NCI-H1105 treated with DMSO at 0.1 percent for 48 hours (cell line): ENCODE data around the gene VTI1A.
"Not testable (repeated sequence)": the region's sequence is repeated elsewhere in the genome, so short reads cannot be mapped to it uniquely, and the experiment has no call there.

Source experiments
- DNase-seq: peaks from one replicate; lab custom pipeline; 2025; lab: John Stamatoyannopoulos, UW

The VTI1A gene

DNA sequence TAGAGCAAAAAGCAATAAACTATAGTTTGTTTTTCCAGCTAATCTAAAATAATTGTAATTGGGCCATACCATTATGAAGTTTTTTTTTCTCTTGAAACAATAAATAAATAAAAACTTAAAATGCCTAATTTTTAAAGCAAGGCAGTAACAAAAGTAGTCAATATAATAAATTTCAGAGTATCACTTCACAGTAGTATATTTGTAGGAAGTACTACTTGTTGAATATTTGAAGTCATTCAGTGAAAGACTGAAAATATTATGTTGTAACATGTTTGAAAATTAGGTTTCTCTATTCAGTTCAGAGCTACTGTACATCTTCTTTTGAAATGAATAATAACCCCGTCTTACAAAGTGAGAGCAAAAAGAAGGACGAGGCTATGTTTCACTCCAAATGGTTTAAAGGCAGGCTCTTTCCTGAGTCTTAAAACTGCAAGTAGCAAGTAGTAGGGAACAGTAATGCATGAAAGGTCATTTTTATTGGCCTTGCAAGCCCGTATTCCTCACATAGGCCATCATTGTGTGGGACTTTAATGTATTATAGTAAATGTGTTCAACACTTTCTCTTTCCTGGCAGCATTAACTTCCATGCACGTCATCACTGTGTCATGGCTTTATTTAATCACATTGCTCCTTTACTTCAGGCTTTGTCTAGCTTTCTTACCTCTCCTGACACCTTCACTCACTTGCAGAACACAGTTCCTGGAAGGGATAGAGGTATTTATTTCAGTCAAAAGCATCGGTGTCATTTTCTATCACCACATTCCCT lies 141.4 kb downstream of the VTI1A start:
- no peak for DNase-seq

DNA sequence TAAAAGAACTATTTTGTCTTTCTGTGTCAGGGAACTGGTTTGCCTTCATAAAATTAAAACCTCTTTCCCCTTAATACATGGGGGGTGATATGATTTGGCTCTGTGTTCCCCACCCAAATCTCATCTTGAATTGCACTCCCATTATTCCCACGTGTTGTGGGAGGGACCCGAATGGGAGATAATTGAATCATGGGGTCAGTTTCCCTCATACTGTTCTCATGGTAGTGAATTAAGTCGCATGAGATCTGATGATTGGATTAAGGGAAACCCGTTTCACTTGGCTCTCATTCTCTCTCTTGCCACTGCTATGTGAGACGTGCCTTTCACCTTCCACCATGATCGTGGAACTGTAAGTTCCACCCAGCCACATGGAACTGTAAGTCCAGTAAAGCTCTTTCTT lies 142.1 kb downstream of the VTI1A start:
- DNase-seq: no peak

- DNase-seq: not testable (repeated sequence)
These were observed 143.8 kb downstream of the VTI1A start for GRCh38 chr10:112590786-112591185.

DNA sequence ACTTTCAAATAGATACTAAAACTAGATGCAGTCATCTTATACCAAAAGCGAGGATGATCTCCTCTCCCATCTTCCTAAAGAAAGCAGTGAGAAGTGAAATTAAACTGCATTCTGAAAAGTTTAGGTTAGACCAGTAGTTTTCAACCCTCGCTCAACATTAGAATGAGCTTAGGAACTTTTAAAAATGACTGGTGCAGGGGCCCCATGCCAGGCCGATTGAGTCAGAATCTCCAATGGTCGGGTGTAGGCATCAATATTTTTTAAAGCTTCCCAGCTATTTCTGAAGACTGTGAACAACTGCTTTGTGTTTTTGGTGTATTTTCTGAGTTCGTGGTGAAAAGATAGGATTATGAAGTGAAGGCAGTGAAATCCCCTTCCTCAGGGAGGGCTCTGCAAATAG lies 146.0 kb downstream of the VTI1A start:
- DNase-seq: no peak

GRCh38 chr10:112601214-112602090 lies 154.4 kb downstream of the VTI1A start:
- DNase-seq: no peak

GRCh38 chr10:112603062-112603461 lies 156.0 kb downstream of the VTI1A start:
- DNase-seq: no peak

- DNase-seq: no peak
These were observed 158.0 kb downstream of the VTI1A start for GRCh38 chr10:112605063-112605462.

- no peak for DNase-seq
These were observed 160.5 kb downstream of the VTI1A start for GRCh38 chr10:112607506-112607905.

DNA sequence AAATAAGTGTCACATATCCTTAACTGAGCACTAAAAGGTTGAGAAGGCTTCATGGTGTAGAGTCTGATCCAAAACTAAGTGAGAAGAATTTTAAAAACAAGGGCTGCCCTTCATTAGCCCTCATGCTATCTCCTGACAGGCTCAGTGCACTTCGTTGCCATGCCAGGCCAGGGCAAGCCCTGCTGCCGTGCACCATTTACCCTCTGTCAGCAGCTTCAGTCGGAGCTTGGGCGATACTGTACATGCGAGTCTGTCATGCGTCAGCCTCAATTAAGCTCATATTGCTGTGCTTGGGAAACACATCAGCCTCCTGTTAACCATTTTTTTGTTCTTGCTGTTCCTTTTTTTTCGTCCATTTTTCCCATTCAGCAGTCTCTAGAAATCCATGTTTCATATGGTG lies 166.6 kb downstream of the VTI1A start:
- DNase-seq: no peak

GRCh38 chr10:112614072-112614471 lies 167.1 kb downstream of the VTI1A start:
- no peak for DNase-seq

DNA sequence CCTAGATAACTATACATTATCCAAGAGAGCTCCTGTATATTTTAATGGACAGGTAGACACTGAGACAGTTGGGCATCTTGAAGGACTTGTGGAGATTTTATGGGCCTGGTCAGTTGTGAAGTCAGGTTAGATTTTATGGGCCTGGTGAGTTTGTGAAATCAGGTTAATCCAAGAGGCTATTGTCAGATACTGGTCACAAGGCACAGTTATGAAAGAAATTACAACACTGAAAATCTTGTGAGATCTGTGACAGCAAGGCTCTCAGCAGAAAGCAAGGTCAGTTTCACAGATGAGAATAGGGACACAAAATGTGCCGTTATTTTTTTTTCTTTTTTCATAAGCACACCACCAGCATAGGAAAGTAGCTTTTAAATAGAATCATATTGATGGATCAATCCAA lies 167.6 kb downstream of the VTI1A start:
- no peak for DNase-seq

DNA sequence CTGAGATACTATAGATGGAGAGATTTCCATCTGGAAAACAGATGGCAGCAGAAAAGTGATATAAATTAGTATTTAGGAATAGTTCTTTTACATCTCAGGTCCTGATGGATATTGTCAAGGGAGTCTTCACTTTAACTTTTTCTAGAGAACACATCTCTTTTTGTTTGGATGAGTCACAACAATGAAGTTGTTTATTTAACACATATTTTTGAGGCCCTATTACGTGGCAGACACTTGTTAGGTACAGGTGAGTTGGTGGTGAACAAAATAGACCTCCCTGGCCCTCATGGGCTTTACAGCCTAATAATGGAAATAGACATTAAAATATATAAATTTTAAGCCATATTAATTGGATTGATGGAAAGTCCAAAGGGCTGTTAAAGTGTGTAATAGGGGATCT lies 168.3 kb downstream of the VTI1A start:
- no peak for DNase-seq

DNA sequence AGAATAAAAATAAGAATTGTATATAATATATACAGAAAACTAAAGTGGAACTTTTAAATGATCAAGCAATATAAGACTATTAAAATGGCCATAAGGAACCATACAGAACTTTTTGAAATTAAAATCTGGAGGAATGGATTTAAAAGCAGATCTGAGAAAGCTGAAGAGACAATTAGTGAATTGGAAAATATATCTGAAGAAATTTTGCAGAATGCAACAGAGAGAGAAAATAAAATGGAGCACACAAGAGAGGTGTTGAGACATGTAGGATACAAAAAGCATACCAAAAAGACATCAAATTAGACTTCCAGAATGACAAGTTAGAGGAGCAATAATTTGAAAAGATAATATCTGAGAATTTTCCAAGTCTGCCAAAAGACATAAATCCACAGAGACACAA lies 169.6 kb downstream of the VTI1A start:
- no peak for DNase-seq

GRCh38 chr10:112618814-112619213 lies 171.8 kb downstream of the VTI1A start:
- no peak for DNase-seq

DNA sequence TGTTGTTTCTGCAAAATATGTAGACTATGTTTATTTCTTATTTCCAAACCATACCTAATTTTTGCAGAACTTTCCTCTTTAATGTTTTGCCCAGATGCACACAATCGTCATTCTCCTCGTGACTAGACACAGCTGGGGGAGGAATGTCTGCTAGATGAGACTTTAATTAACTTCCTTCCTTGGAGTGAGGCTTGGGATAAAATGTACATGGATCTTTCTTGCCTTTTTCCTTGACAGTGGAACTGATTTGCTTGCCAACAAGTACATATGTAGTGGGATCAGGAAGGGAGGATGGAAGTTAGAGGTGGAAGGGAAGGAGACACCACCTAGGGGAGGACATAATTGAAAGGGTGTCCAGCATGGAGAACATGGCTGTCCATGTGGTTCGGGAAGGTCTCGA lies 172.5 kb downstream of the VTI1A start:
- DNase-seq: no peak

DNA sequence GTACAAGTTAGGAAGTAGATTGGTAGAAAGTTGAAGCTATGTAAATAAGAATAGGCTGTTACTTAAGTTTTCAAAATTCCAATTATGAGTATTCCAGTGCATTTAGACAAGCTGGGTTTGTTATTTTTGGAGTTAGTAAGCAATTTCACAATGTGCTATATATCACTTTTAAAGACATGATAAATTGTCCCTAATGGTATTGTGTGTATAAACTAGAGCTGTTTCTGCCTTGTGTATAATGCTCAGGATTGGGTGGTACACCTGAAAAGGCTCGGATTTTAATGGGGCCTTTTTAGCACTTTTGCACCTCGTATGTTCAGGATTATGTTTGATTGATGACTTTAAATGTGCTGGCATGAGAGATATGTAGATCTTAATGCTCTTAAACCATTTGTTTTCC lies 175.8 kb downstream of the VTI1A start:
- no peak for DNase-seq

GRCh38 chr10:112624546-112625048 lies 177.6 kb downstream of the VTI1A start:
- no peak for DNase-seq

DNA sequence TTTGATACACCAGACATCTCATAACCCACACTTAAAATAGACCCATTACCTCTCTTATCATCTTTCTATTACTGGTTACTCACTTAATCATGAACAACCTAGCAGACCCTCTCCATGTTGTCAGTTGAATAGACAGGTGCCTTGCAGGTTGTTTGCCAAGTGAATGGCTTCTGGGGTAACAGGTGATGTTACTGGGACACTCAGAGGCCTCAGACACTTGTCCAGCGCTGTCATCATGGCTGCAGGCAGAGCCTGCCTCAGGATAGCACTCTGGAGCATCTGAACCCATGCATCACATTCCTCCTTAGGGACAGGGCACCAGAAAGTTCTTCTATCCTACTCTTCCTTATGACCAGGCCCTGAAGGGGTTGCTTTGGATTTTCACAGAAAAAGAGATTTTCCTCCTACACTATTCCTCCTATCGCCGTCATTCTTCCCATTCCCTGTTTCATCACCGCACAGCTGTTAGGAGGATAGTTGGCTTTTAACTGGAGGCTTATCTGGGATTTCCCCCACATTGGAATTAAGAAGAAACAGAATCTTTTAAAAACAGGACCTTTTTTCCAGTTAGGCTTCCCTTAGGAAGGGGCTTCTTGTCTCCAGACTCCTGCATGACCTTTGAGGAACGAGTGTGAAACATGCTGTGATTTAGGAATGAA lies 182.1 kb downstream of the VTI1A start:
- DNase-seq: no peak

DNA sequence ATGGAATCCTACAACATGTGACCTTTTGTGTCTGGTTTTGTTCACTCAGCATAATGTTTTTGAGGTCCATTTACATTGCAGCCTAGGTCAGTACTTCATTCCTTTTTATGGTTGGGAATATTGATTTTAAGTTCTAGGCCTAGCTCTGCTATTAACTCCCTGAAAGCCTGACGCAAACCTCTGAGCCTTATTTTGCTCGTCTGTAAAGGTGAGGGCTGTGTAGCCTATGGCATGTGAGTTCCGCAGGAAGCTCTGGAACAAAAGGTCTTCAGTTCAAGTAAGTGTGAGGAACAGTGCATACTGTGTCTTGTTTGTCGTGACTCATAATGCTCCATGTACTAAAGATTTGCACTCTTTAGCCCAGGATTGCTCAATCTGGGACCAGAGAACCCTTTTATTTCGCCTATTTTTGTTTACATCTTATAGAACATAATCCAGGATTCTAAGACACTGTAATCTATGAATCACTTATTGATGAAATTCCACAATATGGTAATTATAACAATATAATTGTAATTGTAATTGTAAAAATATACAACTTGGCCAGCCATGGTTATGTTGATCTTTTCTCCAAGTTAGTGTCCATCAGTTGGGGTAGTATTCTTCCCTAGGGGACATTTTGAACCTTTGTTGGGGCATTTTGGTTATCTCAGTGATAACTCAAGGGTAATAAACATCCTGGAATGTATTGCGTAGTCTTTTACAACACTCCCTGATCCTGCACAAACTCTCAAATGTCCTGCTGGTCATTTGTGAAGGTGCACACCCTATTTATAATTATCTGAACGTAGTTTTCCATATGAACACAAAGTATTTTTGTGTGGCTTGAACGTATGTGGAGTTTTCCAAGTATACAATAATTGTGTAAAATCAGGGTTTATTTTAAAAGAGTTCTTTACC lies 184.7 kb downstream of the VTI1A start:
- no peak for DNase-seq

DNA sequence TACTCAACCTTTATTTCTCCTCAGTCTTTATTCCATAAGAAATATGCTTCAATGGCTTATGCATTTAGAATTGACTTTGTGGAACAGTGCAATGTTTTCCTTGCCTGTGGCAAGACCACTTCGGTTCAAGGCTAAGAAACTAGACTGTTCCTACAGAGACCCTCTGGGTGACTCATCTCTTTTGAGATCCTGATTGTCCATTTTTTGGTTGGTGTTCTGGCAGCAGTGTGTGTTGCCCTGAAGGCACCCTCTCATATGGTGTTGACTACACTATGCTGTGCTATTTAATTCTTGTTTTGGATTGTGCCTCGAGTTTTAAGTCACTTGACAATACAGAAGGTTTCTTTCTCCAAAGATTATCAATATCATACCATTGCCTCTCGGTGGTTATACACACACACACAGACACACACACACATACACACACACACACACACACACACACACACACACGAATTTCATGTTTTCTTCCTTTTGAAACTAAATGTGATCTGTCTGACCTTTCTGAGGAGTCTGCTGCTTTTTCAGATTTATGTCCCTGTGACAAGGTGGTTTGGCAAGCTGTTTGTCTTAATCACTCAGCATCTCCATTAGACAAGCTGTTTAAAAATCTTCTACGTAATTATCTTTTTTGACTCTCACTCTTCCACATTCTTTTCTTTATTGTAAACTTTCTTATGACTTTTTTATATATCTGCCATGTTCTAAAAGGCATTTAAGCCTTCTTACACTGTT lies 187.2 kb downstream of the VTI1A start:
- no peak for DNase-seq

GRCh38 chr10:112637901-112638300 lies 190.9 kb downstream of the VTI1A start:
- no peak for DNase-seq
